H1 (cell line): Measurements from ENCODE around the gene SLC17A3. TPM values are rescaled to one million over a fixed set of nuclear protein-coding genes. Genes with fewer than 3 reads are reported as not detected.

Experiments
- CBX8 ChIP-seq: fragments of 300-800, 300-1000 bp; sonication (generic); IDR thresholded peaks from 2 replicates; pipeline ENCODE4 v1.7.1; 2016; ENCODE audit warnings: low read depth, low read length, borderline replicate concordance
- CEBPB ChIP-seq: IDR thresholded peaks from 2 replicates; pipeline ENCODE4 v1.6.1; 2012; ENCODE audit warnings: low read depth, low read length
- CHD7 ChIP-seq: fragments of 300-600 bp; sonication (generic); IDR thresholded peaks from 2 replicates; pipeline ENCODE4 v1.7.1; 2012; ENCODE audit warnings: low read length, moderate library complexity, mild to moderate bottlenecking, inconsistent platforms; ENCODE audit not compliant: insufficient replicate concordance
- E2F6 ChIP-seq: IDR thresholded peaks from 2 replicates; pipeline ENCODE4 v1.6.1; 2012; ENCODE audit warnings: inconsistent platforms
- GABPA ChIP-seq: IDR thresholded peaks from 2 replicates; pipeline ENCODE4 v1.6.1; 2011; ENCODE audit warnings: mild to moderate bottlenecking, low read length, moderate library complexity, borderline replicate concordance; ENCODE audit not compliant: insufficient read depth
- JUND ChIP-seq: IDR thresholded peaks from 2 replicates; pipeline ENCODE4 v1.6.1; 2011; ENCODE audit warnings: mild to moderate bottlenecking, improper control_type of control experiment, low read length
- NANOG ChIP-seq: IDR thresholded peaks from 2 replicates; pipeline ENCODE4 v1.6.1; 2011; ENCODE audit warnings: low read length, low read depth, mild to moderate bottlenecking, inconsistent platforms; ENCODE audit not compliant: insufficient read depth, poor library complexity, severe bottlenecking
- SIX5 ChIP-seq: IDR thresholded peaks from 2 replicates; pipeline ENCODE4 v1.6.1; 2011; ENCODE audit warnings: mild to moderate bottlenecking, low read depth, low read length
- YY1 ChIP-seq: IDR thresholded peaks from 2 replicates; pipeline ENCODE4 v1.6.1; 2011; ENCODE audit warnings: low read depth, mild to moderate bottlenecking, low read length
- polyA plus RNA-seq, 7 experiments: library from polyadenylated mRNA; depleted of rRNA in 3 of 7; stranded (reverse) in 5 of 7; unstranded in 2 of 7; fragments of >200 nt in 5 of 7; fragments of 200-250 nt in 2 of 7; gene quantifications; 1 replicate in 5 of 7; 2 replicates in 1 of 7; 4 replicates in 1 of 7; pipeline versions ENCODE4 v1.2.1 to v1.2.3, GENCODE V29; 2011 to 2013; ENCODE audit warnings: missing spikeins in 2 of 7, mixed read lengths in 2 of 7
- total RNA-seq: library from RNA; stranded (reverse); fragmentation: NEBNext Ultra II Directional; extraction: Animal tissue kit (Norgen Biotek cat#: 25700); gene quantifications from 2 replicates; pipeline ENCODE4 v1.2.1, GENCODE V29; 2021

Gene SLC17A3
- total and polyA plus RNA-seq, 2 of the 8 experiments (the other 6 are each of a cell fraction or from before 2014, with no cell fraction given), result not detected

- TF ChIP-seq CHD7 (no peak), YY1 (no peak), E2F6 (no peak), NANOG (no peak), CEBPB (no peak), GABPA (no peak), SIX5 (no peak), JUND (no peak), CBX8 (no peak)
Measured at GRCh38 chr6:25852756-25853155, 21.3 kb downstream of the SLC17A3 start (continued).
